Upper lobe of left lung (tissue), 6 donors: ENCODE results near the gene FAM241B. TPM values are rescaled to one million over a fixed set of nuclear protein-coding genes. Genes with fewer than 3 reads are reported as not detected.

Source experiments
- ATAC-seq, 2 donors: fragments of 200-7000 bp; cut with Tn5 transposase; one replicate each; pipeline ENCODE4 v1.9.1; 2022; ENCODE audit warnings: mild to moderate bottlenecking in 2 of 2, moderate library complexity in 2 of 2; ENCODE audit not compliant: low FRiP score in 2 of 2
- DNase-seq, 2 donors: peaks; one replicate each; pipeline ENCODE4 v3.0.0-alpha.2; 2019 to 2020
- H3K27ac ChIP-seq, 4 donors: fragments of 200-600 bp; sonication (generic); one replicate each; pipeline ENCODE4 v1.5.1; 2016 to 2019
- H3K27me3 ChIP-seq, 4 donors: fragments of 200-600 bp; sonication (generic); one replicate each; pipeline ENCODE4 v1.5.1; 2017 to 2019
- H3K36me3 ChIP-seq, 4 donors: fragments of 200-600 bp; sonication (generic); one replicate each; pipeline ENCODE4 v1.5.1; 2016 to 2019
- H3K4me1 ChIP-seq, 4 donors: fragments of 200-600 bp; sonication (generic); one replicate each; pipeline ENCODE4 v1.5.1; 2018 to 2019
- H3K4me3 ChIP-seq, 4 donors: fragments of 200-600 bp; sonication (generic); one replicate each; pipeline ENCODE4 v1.5.1; 2017 to 2019; ENCODE audit warnings: mild to moderate bottlenecking in 2 of 4, moderate library complexity in 1 of 4
- H3K9me3 ChIP-seq, 4 donors: fragments of 200-600 bp; sonication (generic); one replicate each; pipeline ENCODE4 v1.5.1; 2018 to 2019
- EP300 ChIP-seq, 4 donors: sonication (generic); formaldehyde crosslinking; IDR thresholded peaks; one replicate each; pipeline ENCODE4 v1.5.1; 2017; ENCODE audit warnings: antibody characterized with exemption in 4 of 4, control low read depth in 2 of 4
- POLR2A ChIP-seq, 4 donors: fragments of 450-650 bp; IDR thresholded peaks; one replicate each; pipeline ENCODE4 v1.5.1; 2016 to 2017; ENCODE audit warnings: antibody characterized with exemption in 4 of 4, mild to moderate bottlenecking in 2 of 4
- POLR2AphosphoS5 ChIP-seq, 2 donors: sonication (generic); formaldehyde crosslinking; IDR thresholded peaks; one replicate each; pipeline ENCODE4 v1.5.1; 2017; ENCODE audit warnings: antibody characterized with exemption in 2 of 2
- WGBS, 2 donors: methylation state at CpG; one replicate each; pipeline ENCODE4 v1.1.5; 2017 to 2018; 5-methylcytosine and 5-hydroxymethylcytosine counted together
- total RNA-seq, 6 donors: library from RNA; depleted of rRNA in 4 of 6; stranded (reverse); fragments of >200 nt in 4 of 6; gene quantifications; one replicate each; pipeline versions ENCODE4 v1.1.0 to v1.2.1, GENCODE V29; 2016 to 2021
- TF ChIP-seq, protein P1 (sequence below), 6 experiments: fragments of 450-650 bp in 4 of 6; fragments of 200-600 bp in 2 of 6; sonication (generic) in 2 of 6; IDR thresholded peaks; one replicate each; pipeline ENCODE4 v1.5.1; 2016 to 2019; ENCODE audit warnings: antibody characterized with exemption in 6 of 6
- donor health status: DM: no; HTN: no; CAD: no; lungs with moderate emphysema.
- donor health status: DM: no; HTN: yes; CAD: no; lungs with severe emphysema.

Gene FAM241B
- total RNA-seq, 6 donors from 2014 or later: 3.1 to 7.7 (median 6.5) TPM; not detected in 1

DNA sequence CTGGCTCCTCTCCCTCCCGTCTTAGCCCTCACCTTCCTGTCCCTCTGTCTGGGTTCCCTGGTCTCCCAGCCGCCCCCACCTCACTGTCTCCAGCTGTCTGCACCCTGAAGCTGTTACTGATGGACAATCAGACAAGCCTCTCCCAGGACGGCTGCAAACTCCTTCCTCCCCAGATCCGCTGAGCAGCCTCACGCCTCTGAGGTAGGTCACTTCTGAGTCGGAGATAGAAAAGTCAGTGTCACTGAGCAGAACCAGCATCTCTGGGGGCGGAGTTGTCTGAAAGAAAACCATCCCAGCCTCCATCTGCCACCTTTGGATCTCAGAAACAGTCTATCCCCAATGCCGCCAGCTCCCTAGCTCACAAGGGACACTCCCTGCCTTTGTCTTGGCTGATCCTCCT, 27.4 kb downstream of the FAM241B start:
- no peaks in the 10 kb centered on the region for H3K36me3 ChIP-seq
- DNase-seq (no peak), ATAC-seq (no peak)
- H3K4me3 ChIP-seq: no peak overlapping the region
- H3K4me1 ChIP-seq: no peaks in the 10 kb centered on the region
- no peak overlapping the region for H3K27ac ChIP-seq
- no peaks in the 10 kb centered on the region for H3K27me3 ChIP-seq
- 41 to 43% methylated on average over 3 to 8 of the region's 8 CpGs for WGBS, 2 donors
- TF ChIP-seq POLR2A (IDR thresholded peaks at IDR 0.05): no peak
- TF ChIP-seq, protein P1, sequence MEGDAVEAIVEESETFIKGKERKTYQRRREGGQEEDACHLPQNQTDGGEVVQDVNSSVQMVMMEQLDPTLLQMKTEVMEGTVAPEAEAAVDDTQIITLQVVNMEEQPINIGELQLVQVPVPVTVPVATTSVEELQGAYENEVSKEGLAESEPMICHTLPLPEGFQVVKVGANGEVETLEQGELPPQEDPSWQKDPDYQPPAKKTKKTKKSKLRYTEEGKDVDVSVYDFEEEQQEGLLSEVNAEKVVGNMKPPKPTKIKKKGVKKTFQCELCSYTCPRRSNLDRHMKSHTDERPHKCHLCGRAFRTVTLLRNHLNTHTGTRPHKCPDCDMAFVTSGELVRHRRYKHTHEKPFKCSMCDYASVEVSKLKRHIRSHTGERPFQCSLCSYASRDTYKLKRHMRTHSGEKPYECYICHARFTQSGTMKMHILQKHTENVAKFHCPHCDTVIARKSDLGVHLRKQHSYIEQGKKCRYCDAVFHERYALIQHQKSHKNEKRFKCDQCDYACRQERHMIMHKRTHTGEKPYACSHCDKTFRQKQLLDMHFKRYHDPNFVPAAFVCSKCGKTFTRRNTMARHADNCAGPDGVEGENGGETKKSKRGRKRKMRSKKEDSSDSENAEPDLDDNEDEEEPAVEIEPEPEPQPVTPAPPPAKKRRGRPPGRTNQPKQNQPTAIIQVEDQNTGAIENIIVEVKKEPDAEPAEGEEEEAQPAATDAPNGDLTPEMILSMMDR (IDR thresholded peaks at IDR 0.05): no peak
- TF ChIP-seq EP300 (IDR thresholded peaks at IDR 0.05): no peak
- no peak for TF ChIP-seq POLR2AphosphoS5 (IDR thresholded peaks at IDR 0.05)
- no peaks in the 10 kb centered on the region for H3K9me3 ChIP-seq

DNA sequence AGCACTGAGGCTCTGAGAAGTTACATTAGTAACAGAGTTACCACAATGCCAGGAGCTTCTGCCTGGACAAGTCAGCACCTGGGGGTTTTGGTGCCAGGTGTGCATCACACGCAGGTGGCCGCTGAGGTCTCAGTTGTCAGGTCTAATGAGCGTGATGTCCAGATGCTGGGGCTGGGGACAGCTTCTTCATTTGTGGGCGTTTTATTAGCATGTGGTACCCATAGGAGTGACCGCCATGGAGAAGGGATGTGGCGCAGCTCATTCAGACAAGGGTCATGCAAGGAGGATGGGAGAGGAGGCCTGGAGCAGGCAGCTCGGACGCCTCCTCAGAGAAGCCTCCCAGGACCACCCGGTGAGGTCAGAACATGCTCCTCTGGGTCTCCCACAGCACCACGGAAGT, 27.8 kb downstream of the FAM241B start:
- Histone ChIP-seq H3K27me3 (no peaks in the 10 kb centered on the region), H3K4me3 (no peak overlapping the region), H3K4me1 (no peaks in the 10 kb centered on the region), H3K27ac (no peak overlapping the region), H3K9me3 (no peaks in the 10 kb centered on the region), H3K36me3 (no peaks in the 10 kb centered on the region)
- ATAC-seq (no peak), DNase-seq (no peak)
- TF ChIP-seq EP300 (IDR thresholded peaks at IDR 0.05): no peak
- TF ChIP-seq POLR2AphosphoS5 (IDR thresholded peaks at IDR 0.05): no peak
- TF ChIP-seq POLR2A (IDR thresholded peaks at IDR 0.05): no peak
- TF ChIP-seq, protein P1 (IDR thresholded peaks at IDR 0.05): no peak
- 78 to 88% methylated on average over 5 to 10 of the region's 10 CpGs for WGBS, 2 donors

DNA sequence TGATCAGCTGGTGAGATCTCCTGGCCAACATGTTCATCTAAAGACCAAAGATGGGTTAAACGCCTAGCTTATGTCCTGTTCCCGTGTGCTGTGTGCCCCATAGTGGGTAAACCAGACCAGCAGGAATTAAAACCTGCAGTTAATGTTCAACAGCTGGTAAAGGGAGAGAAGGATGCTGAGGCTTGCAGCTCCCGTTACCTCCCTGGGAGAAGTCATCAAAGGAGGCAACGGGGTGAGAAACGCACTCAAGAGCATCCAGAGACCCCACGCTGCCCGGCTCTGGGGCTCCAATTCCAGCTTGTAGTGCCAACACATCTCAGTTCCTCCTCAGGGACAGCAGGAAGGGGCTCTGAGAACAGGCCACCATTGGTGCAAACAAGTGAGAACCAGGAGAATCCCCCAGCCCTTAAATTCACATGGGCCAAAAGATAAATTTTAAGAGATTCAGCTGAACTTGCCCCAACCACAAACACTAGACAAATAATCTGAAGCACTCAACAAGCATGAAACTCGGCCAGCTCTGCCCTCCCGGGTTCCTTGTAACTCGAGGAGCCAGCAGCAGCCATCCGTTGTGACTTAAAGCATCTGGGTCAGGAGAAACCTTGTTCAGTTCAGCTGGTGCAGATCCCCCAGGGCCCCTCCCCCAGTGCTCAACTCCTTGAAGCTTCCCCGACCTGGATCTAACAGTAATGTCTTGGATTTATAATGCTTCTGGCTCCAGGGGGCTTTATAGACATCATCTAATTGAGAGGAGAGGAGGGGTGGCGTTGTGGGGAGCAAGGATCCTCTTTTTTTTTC, 29.4 kb downstream of the FAM241B start:
- H3K4me3 ChIP-seq: no peak overlapping the region
- ATAC-seq: no peak

DNA sequence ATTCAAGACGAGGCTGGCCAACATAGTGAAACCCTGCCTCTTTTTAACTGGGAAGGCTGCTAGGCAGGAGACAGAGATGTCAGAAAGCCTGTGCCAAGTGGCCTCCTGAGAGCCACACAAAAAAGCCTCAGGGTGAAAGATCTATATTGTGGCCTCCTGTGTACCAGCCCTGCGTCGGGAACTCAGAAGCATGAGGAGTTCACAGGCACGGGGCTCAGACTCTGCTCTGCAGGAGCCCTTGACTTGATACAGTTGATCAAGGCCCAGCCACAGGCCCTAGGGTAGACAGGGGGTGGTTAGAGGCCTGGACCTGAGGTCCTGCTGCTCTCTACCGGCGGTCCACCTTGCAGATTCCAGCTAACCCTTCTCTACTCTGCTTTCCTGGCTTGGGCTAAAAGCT, 30.2 kb downstream of the FAM241B start:
- H3K27me3 ChIP-seq: no peaks in the 10 kb centered on the region
- ATAC-seq: no peak
- H3K27ac ChIP-seq: no peak overlapping the region
- 59 to 75% methylated on average over 6 of the region's 6 CpGs for WGBS, 2 donors
- H3K9me3 ChIP-seq: no peaks in the 10 kb centered on the region
- H3K36me3 ChIP-seq: no peaks in the 10 kb centered on the region
- no peak overlapping the region for H3K4me3 ChIP-seq
- TF ChIP-seq POLR2A (IDR thresholded peaks at IDR 0.05) (no peak), POLR2AphosphoS5 (IDR thresholded peaks at IDR 0.05) (no peak), EP300 (IDR thresholded peaks at IDR 0.05) (no peak)
- TF ChIP-seq, protein P1 (IDR thresholded peaks at IDR 0.05): no peak
- no peak for DNase-seq
- H3K4me1 ChIP-seq: no peaks in the 10 kb centered on the region

More for the DNA sequence above, 29.4 kb downstream of the FAM241B start:
- no peaks in the 10 kb centered on the region for H3K9me3 ChIP-seq
- H3K27me3 ChIP-seq: no peaks in the 10 kb centered on the region
- no peak for DNase-seq
- TF ChIP-seq POLR2A (IDR thresholded peaks at IDR 0.05) (no peak), EP300 (IDR thresholded peaks at IDR 0.05) (no peak), POLR2AphosphoS5 (IDR thresholded peaks at IDR 0.05) (no peak)
- TF ChIP-seq, protein P1 (IDR thresholded peaks at IDR 0.05): no peak
- 56 to 58% methylated on average over 11 to 13 of the region's 13 CpGs for WGBS, 2 donors
- no peak overlapping the region for H3K27ac ChIP-seq
- no peaks in the 10 kb centered on the region for H3K36me3 ChIP-seq
- H3K4me1 ChIP-seq: no peaks in the 10 kb centered on the region
